HEK293T (cell line): ENCODE data around the gene RNF213.

Experiments
- ARNT ChIP-seq: fragments of 450-650 bp; IDR thresholded peaks from 2 replicates; pipeline ENCODE4 v1.6.1; 2017; ENCODE audit warnings: mild to moderate bottlenecking
- CTBP1 ChIP-seq: fragments of 450-650 bp; IDR thresholded peaks from 2 replicates; pipeline ENCODE4 v1.6.1; 2016; ENCODE audit warnings: borderline replicate concordance
- ELF4 ChIP-seq: fragments of 450-650 bp; IDR thresholded peaks from 2 replicates; pipeline ENCODE4 v1.6.1; 2017; ENCODE audit warnings: antibody characterized with exemption
- FOXA1 ChIP-seq: fragments of 450-650 bp; IDR thresholded peaks from 2 replicates; pipeline ENCODE4 v1.6.1; 2016; ENCODE audit warnings: mild to moderate bottlenecking
- FOXK2 ChIP-seq: fragments of 450-650 bp; IDR thresholded peaks from 2 replicates; pipeline ENCODE4 v1.6.1; 2016; ENCODE audit warnings: mild to moderate bottlenecking
- FOXM1 ChIP-seq: fragments of 450-650 bp; IDR thresholded peaks from 2 replicates; pipeline ENCODE4 v1.6.1; 2017; ENCODE audit warnings: mild to moderate bottlenecking, borderline replicate concordance
- HDGF ChIP-seq: fragments of 450-650 bp; IDR thresholded peaks from 2 replicates; pipeline ENCODE4 v1.6.1; 2017; ENCODE audit warnings: antibody characterized with exemption, borderline replicate concordance
- L3MBTL2 ChIP-seq: fragments of 450-650 bp; conservative IDR thresholded peaks from 2 replicates; pipeline ENCODE4 v1.6.1; 2016; ENCODE audit warnings: mild to moderate bottlenecking
- NFRKB ChIP-seq: fragments of 450-650 bp; IDR thresholded peaks from 2 replicates; pipeline ENCODE4 v1.6.1; 2016; ENCODE audit warnings: mild to moderate bottlenecking, moderate library complexity
- SP1 ChIP-seq: fragments of 450-650 bp; IDR thresholded peaks from 2 replicates; pipeline ENCODE4 v1.6.1; 2017
- SUZ12 ChIP-seq: fragments of 450-650 bp; IDR thresholded peaks from 2 replicates; pipeline ENCODE4 v1.6.1; 2016; ENCODE audit warnings: mild to moderate bottlenecking

GRCh38 chr17:80365001-80365965 is 104.6 kb downstream of the RNF213 start:
- TF ChIP-seq ELF4, result no peak
- no peak for TF ChIP-seq HDGF
- no peak for TF ChIP-seq SP1
- no peak for TF ChIP-seq FOXM1
- TF ChIP-seq ARNT, result no peak
- no peak for TF ChIP-seq NFRKB
- no peak for TF ChIP-seq SUZ12
- TF ChIP-seq CTBP1, result no peak
- TF ChIP-seq FOXA1, result no peak
- TF ChIP-seq FOXK2, result no peak
- no peak for TF ChIP-seq L3MBTL2
